Right lobe of liver (tissue), 6 donors: Measurements from ENCODE around the gene ARID4B. TPM values are rescaled to one million over a fixed set of nuclear protein-coding genes. Genes with fewer than 3 reads are reported as not detected.
"Not testable (repeated sequence)": the region's sequence is repeated elsewhere in the genome, so short reads cannot be mapped to it uniquely, and the experiment has no call there.

Source experiments
- ATAC-seq, 4 donors: fragments of 200-7000 bp; cut with Tn5 transposase; one replicate each; pipeline ENCODE4 v1.9.1; 2020; ENCODE audit warnings: mild to moderate bottlenecking in 4 of 4, moderate library complexity in 4 of 4
- DNase-seq, 3 donors: peaks; one replicate each; pipeline ENCODE4 v3.0.0-alpha.2; 2020
- H3K27ac ChIP-seq, 3 donors: fragments of 200-600 bp; one replicate each; pipeline ENCODE4 v1.8.0; 2022
- H3K27me3 ChIP-seq, 2 donors: fragments of 200-600 bp; one replicate each; pipeline ENCODE4 v1.8.0; 2022
- H3K36me3 ChIP-seq, 4 donors: fragments of 200-600 bp; sonication (generic) in 1 of 4; one replicate each; pipeline versions ENCODE4 v1.5.1 to v1.8.0; 2017 to 2022; ENCODE audit warnings: control low read depth in 1 of 4
- H3K4me1 ChIP-seq, 4 donors: fragments of 200-600 bp; sonication (generic) in 1 of 4; one replicate each; pipeline versions ENCODE4 v1.5.1 to v1.8.0; 2017 to 2022; ENCODE audit warnings: control low read depth in 1 of 4
- H3K4me3 ChIP-seq, 3 donors: fragments of 200-600 bp; one replicate each; pipeline ENCODE4 v1.8.0; 2022
- H3K9me3 ChIP-seq, 4 donors: fragments of 200-600 bp; sonication (generic) in 1 of 4; one replicate each; pipeline versions ENCODE4 v1.5.1 to v1.8.0; 2017 to 2022; ENCODE audit warnings: control low read depth in 1 of 4
- CTCF ChIP-seq, 4 donors: fragments of 200-600 bp in 3 of 4; fragments of 450-650 bp in 1 of 4; IDR thresholded peaks; one replicate each; pipeline versions ENCODE4 v1.5.1 to v1.8.0; 2016 to 2022; ENCODE audit warnings: antibody characterized with exemption in 4 of 4, mild to moderate bottlenecking in 2 of 4
- POLR2A ChIP-seq: fragments of 450-650 bp; IDR thresholded peaks from one replicate; pipeline ENCODE4 v1.6.1; 2017; ENCODE audit warnings: antibody characterized with exemption, mild to moderate bottlenecking
- WGBS: methylation state at CpG from one replicate; pipeline ENCODE4 v1.1.6; 2018; ENCODE audit warnings: low coverage, low lambda C conversion rate; ENCODE audit not compliant: insufficient coverage; ENCODE audit errors: missing lambda C conversion rate; 5-methylcytosine and 5-hydroxymethylcytosine counted together
- intact Hi-C, 2 donors: fragments of 100-400 bp; cut with DNase I; formaldehyde crosslinking; loops; one replicate each; pipeline versions ENCODE4 v1.11.2 to v1.14.1; 2022
- total RNA-seq, 6 experiments: library from RNA; depleted of rRNA in 2 of 6; stranded (reverse); fragments of >200 nt in 2 of 6; fragmentation: NEBNext Ultra II Directional in 3 of 6; extraction: Animal tissue kit (Norgen Biotek cat#: 25700) in 3 of 6; gene quantifications; one replicate each; pipeline versions ENCODE4 v1.1.0 to v1.2.4, GENCODE V29; 2016 to 2023
- donor health status: DM: no; HTN: yes; CAD: no.
- donor health status: DM: no; HTN: no; CAD: no.
- donor health status: DM: no; HTN: no; CAD: no.
- donor health status: DM: no; HTN: yes; CAD: no.
- donor health status: DM: no; HTN: yes; CAD: no.

ARID4B gene
- total RNA-seq, 6 experiments from 2014 or later = 8.0 to 16.2 (median 11.4) TPM

GRCh38 chr1:235160383-235160956 lies 167.5 kb downstream of the ARID4B start:
- Histone ChIP-seq H3K27ac (peak overlapping the region; percentile 71 to 77 (median 75)), H3K27me3 (no peaks in the 10 kb centered on the region), H3K4me1 (peaks cover 0 to 13% (median 6%) of the 10 kb centered on the region in 4 donors), H3K4me3 (peak overlapping the region; percentile 74 to 88 (median 79)), H3K9me3 (no peaks in the 10 kb centered on the region), H3K36me3 (peaks cover 0 to 29% (median 0%) of the 10 kb centered on the region in 4 donors)
- ATAC-seq (peak in 2 of 4 donors; percentile 36 to 47), DNase-seq (no peak)
- TF ChIP-seq POLR2A = no peak
- no peak for TF ChIP-seq CTCF (IDR thresholded peaks at IDR 0.05)
- intact Hi-C loops = no loop called here
- 6% methylated on average over 13 of the region's 14 CpGs for WGBS

- 94% methylated on average over 9 of the region's 9 CpGs for WGBS
- H3K27ac ChIP-seq, H3K9me3 ChIP-seq, ATAC-seq, intact Hi-C loops, DNase-seq, H3K27me3 ChIP-seq: not testable (repeated sequence)
- peak overlapping the region in 2 of 3 donors; percentile 79 to 88 for H3K4me3 ChIP-seq
- H3K4me1 ChIP-seq = peaks cover 0 to 13% (median 6%) of the 10 kb centered on the region in 4 donors
- H3K36me3 ChIP-seq = peaks cover 0 to 29% (median 0%) of the 10 kb centered on the region in 4 donors
Measured at GRCh38 chr1:235159930-235160329, 168.0 kb downstream of the ARID4B start.

GRCh38 chr1:235159284-235159683 lies 168.7 kb downstream of the ARID4B start:
- H3K4me3 ChIP-seq, DNase-seq, H3K9me3 ChIP-seq, intact Hi-C loops, ATAC-seq, H3K27ac ChIP-seq, H3K27me3 ChIP-seq: not testable (repeated sequence)
- Histone ChIP-seq H3K36me3 (peaks cover 0 to 30% (median 0%) of the 10 kb centered on the region in 4 donors), H3K4me1 (peaks cover 0 to 13% (median 6%) of the 10 kb centered on the region in 4 donors)
- WGBS = 98% methylated on average over 4 of the region's 9 CpGs

- Histone ChIP-seq H3K9me3 (no peaks in the 10 kb centered on the region), H3K27ac (no peak overlapping the region), H3K4me1 (peaks cover 0 to 13% (median 6%) of the 10 kb centered on the region in 4 donors), H3K4me3 (no peak overlapping the region), H3K27me3 (no peaks in the 10 kb centered on the region), H3K36me3 (peaks cover 0 to 36% (median 0%) of the 10 kb centered on the region in 4 donors)
- TF ChIP-seq CTCF (IDR thresholded peaks at IDR 0.05) (no peak), POLR2A (no peak)
- WGBS = 93% methylated on average over 5 of the region's 6 CpGs
- intact Hi-C loops = no loop called here
- DNase-seq = no peak
- no peak for ATAC-seq
Measured at GRCh38 chr1:235158680-235159079, 169.3 kb downstream of the ARID4B start.

- Histone ChIP-seq H3K4me3 (no peak overlapping the region), H3K27ac (no peak overlapping the region), H3K4me1 (peaks cover 0 to 13% (median 6%) of the 10 kb centered on the region in 4 donors), H3K27me3 (no peaks in the 10 kb centered on the region), H3K36me3 (peaks cover 0 to 49% (median 0%) of the 10 kb centered on the region in 4 donors), H3K9me3 (no peaks in the 10 kb centered on the region)
- ATAC-seq (no peak), DNase-seq (no peak)
- TF ChIP-seq CTCF (IDR thresholded peaks at IDR 0.05) (no peak), POLR2A (no peak)
- intact Hi-C loops = no loop called here
- WGBS = 95% methylated on average over 4 of the region's 4 CpGs
Measured at GRCh38 chr1:235157150-235157549, 170.8 kb downstream of the ARID4B start.
